HG03378 (cell line): ENCODE data around the gene GABRR3.
A peak's percentile ranks its signal among the peaks of the same experiment; 100 is the strongest.
"Not testable (repeated sequence)": the region's sequence is repeated elsewhere in the genome, so short reads cannot be mapped to it uniquely, and the experiment has no call there.

Source experiments
- ATAC-seq: cut with Tn5 transposase; IDR thresholded peaks from one replicate; pipeline ENCODE4 v1.9.1; 2021; ENCODE audit warnings: mild to moderate bottlenecking, moderate library complexity; ENCODE audit not compliant: unreplicated experiment

The GABRR3 gene

DNA sequence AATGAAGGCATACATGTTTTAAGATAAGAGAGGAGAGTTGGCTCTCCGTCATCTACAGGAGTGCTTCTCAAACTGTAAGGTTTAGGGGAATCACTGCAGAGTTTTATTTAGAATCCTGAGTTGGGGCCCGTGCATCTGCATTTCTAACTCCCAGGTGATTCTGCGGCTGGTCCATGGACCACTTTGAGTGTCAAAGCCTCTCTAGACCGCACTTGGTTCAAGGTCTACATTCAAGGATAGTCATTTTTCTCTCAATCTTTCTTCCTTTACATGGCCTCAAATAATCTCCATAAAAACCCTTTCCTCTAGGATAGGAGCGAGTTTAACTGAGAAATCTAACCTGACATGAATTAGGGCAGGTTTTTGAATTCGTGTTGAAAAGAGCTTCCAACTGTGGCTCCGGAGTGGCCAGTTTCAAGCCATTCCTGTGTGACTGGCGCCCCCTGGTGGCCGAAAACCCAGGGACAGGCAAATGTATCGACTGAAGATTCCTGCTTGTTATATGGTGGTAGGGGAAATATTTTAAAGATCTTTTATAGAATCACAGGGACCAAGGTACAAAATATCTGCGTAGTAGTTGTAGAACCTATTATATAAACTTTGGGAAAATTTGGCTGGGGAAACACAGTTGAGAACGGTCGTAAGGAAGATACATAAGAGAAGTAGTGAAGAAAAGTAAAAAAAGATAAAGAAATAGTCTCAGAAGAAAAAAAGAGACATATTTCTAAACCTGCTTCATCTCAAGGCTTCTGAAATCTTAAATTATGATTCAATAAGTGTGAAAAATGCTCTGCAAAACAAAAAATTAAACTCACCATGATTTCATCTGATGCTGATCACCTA lies 11.9 kb downstream of the GABRR3 start:
- peak; percentile 60 for ATAC-seq

DNA sequence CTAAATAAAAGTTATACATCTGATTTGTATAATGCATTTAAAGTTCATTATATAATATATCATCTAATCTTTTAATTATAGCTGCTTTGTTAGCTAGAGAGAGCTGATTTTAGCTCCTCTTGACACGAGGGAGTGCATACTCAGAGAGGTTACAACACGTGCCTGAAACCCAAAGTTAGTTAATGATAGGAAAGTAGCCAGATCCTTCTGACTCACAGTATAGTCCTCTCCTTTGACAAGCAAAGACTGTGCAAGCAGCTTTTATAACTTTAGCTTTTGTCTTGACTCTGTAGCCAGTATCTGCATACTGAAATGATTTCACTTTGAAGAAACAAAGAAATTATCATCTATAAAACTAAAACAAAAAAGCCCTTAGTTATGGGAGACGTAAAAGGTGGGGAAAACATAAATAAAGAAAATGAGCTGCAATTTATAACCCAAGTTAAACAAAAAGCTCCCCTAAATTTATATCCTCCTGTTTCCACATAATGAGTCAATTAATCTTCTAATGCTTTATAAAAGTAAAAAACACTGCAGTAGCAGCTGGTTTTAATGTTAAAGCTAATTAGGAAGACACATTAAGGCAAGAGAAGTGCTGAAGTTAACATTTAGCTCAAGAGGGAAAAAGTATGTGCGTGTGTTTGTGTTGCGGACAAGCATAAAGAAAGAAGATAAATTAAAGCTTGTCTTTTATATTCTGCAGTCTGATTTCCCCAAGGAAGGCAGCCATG lies 13.1 kb downstream of the GABRR3 start:
- ATAC-seq, result peak; percentile 44

DNA sequence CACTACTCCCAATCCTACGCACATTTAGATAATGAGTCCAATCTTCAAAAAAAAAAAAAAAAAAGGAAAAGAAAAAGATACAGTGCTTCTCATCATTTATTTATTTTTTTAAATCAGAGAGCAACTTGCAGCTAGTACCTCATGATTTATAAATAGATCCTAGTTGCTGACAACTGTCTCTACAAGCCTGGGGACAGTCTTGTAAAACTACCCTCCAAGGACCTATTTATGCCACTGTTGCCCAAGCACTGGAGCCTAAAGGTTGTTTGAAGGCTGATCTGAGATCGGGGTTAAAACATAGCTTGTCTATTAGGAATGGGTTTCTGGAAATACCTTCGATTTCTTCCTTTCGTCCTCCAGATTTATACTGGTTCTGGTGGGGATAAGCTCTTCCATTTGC lies 14.7 kb downstream of the GABRR3 start:
- no peak for ATAC-seq

DNA sequence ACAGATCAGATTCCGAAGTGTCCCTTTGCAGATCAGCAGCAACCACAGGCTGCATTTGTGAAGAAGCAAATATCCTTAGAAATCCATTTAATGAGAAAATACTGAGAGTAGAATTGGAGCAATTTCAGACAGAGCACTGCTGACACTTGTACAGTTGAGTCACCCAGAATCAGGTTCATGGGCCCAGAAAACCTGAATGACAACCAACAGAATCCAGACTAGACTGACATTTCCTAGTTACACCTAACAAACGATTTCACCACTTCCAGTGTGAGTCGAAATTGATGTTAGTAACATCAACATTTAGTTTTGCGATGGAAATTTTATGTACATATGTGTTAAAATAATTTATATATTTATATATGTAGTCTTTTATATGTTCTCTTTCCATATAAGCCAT lies 16.8 kb downstream of the GABRR3 start:
- ATAC-seq, result no peak

DNA sequence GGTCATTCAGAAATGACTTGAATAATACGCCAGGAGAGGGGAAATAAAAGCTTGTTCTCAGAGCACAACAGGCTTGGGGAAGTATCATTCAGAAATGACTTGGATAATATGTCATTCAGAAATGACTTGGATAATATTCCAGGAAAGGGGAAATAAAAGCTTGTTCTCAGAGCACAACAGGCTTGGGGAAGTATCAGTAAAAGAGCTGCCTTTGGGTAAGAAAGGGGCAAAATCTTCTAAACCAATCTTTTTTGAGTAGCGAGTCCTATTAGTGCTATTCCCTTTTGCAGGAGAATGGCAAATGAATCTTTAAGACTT lies 20.9 kb downstream of the GABRR3 start:
- no peak for ATAC-seq

DNA sequence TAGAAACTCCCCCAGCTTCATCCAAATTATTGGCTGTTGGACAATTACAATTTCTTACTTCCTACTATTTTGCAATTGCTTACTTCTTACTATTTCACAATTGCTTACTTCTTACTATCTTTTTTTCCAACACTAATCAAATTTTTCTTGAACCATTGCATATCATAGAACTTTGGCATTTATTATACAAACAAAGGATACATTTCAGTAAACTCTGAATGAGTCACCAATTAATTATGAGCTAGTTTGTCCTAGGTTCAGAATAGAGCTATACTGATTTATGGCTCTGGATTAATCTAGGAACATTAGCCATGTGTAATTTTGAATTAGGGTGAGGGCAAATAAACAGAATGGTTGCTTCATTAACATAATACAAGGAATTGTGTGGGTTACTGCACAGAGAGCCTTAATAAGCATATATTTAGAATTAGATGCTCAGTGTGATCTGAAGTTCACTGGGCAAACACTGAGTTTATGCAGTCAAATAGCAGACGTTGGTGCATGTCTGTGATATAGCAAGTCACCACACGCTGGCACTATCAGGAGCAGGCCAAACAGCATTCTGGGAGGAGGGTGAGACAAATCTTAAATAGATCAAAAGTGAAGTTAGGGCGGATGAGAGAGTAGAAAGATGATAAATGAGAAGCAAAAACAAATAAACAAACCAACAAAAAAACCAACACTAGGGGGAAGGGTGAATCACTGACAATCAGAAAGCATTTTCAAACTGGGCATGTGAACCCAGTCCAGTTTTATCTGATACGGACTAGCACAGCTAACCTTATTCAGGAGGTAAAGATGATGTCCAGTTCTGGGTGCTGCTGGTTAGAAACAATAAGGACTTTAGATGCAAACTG lies 21.5 kb downstream of the GABRR3 start:
- no peak for ATAC-seq

DNA sequence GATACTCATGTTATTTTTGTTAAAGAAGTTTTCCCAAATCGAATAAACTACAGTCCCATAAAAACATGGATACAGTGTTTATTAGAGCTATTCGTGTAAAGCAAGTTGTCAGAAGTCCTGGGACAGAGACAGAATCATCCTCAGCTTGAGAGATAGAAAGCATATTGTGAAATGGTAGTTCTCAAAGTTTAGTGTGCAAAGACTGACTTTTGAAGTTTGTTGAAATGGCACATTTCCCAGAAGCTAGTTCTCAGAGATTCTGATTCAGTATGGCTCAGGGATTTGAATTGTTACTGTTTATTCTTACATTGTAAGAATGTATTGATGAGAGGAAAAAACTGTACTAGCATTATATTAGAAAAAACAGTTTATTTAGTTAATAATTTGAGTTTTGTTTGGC lies 22.1 kb downstream of the GABRR3 start:
- ATAC-seq, result no peak

DNA sequence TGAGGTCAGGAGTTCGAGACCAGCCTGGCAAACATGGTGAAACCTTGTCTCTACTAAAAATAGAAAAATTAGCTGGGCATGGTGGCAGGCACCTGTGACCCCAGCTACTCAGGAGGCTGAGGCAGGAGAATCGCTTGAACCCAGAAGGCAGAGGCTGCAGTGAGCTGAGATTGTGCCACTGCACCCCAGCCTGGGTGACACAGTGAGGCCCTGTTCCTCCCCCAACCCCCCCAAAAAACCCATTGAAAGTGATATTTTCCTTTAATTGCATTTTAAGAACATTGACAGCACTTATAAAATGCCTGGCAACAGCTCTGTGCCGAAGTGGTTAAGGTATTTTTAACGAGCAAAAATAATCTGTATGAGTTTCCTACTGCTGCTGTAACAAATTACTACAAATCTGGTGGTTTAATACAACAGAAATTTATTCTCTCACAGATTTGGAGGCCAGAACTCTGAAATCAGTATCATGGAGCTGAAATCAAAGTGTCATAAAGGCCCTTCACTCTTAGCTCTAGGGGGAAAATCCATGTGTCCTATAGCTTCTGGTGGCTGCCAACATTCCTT lies 24.1 kb downstream of the GABRR3 start:
- ATAC-seq, result not testable (repeated sequence)

DNA sequence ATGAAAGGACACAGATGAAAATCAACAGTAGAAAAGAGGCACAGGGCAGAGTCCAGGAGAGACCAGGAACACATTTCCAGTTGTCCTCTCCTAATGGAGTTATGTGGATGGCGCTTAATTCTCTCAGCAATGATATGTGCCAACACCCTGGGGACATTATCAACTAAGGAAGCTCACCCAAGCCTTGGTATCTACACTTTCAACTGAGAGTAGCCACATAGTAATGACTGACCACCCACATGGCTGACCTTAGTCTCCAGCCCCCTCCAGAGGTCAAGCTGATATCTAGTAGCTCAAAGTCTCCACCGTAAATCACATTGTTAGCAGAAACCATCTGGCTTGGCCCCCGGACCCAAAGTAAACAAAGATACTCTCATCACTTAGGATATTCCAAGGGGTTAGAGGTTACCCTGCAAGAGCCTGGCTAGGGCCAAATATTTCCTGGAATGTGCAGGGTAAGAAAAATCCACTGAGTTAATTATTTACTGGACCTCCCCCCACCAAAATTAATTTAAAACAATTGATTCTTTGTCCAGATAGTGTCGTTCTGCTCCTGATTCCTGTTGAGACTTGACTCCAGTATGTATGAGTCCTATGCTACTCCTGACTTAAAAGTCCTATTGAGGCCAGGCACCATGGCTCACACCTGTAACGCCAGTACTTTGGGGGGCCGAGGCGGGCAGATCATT lies 24.8 kb downstream of the GABRR3 start:
- no peak for ATAC-seq

DNA sequence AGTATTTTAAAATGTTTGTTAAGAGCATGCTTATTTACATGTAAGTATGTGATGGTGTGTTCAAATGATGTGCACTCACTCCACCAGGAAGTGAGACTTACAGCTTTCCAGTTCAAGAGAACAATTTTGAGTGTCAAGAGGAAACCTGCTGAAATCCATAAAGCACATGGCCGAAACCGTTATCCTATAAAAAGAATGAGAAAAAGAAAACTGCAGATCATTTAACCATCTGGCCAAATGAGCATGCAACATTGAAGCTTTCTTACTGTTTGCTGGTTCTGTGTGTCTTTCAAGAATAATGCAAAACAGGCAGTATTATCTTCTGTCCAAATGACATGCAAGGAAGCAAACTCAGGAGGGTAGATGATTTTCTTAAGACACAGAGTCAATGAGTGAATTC lies 26.3 kb downstream of the GABRR3 start:
- ATAC-seq, result peak; percentile 57

DNA sequence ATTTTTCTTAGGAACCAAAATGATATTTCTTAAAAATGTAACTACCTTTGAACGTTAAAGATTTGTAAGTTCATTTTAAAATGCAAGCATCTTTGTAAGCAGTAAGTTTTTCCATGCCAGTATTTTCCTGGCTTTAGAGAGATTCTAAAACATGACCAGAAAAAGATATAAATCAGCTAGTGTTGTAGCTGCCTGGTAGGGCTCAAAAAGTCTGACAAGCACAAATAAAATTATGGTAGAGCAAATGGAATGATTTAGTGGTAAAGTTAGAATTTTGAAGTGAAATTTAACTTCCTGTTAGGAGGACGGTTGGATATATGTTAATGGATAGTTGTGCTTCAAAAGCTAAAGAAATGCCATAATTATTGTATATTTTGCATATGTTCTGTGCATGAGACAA lies 29.7 kb downstream of the GABRR3 start:
- ATAC-seq, result no peak

DNA sequence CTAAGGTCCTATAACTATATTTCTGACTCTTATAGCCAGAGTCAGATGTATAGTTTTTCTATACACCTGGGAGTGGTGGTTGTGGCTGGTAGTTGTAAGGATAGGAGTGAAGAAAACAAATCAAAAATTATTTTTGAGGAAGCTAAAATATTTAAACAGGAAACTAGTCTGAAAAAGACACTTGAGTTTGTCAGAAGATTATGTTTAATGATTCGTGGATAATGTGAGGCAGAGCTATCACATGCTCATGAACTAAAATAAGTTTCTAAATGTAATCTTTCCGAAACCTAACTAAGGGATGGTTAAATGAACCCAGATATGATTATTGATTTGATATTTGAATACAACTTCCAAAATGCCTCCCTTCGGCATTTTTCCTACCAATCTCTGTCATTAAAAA lies 30.4 kb downstream of the GABRR3 start:
- no peak for ATAC-seq

DNA sequence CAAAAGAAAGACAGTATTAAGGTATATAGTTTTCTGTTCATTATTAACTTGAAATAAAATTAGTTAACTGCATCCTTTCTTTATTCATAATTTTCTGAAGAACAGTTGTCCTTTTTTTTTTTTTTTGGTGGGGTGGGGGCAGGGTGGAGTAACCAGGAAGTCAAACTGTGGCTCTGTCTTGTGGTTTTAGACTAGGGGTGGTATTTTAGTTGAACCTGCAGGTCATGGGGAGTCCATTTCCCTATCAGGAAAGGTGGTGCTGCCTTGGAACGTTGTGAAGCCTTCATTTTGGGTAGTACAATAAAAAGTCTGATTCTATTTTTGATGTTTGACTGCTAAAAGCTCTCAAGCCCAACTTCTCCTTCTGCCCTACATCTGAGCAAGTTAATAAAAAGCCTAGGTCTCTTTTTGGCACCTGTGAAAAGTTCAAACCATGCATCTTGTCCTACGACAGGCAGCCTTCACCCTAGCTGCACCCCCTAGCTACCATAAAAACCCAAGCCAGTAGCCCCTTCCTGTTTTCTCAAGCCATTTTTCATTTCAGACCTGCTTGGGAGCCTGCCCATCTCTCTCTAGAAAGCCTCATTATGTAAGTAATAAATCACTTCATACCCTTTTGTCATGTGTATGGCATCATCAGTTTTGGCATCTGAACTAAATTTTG lies 31.7 kb downstream of the GABRR3 start:
- ATAC-seq, result peak; percentile 61

DNA sequence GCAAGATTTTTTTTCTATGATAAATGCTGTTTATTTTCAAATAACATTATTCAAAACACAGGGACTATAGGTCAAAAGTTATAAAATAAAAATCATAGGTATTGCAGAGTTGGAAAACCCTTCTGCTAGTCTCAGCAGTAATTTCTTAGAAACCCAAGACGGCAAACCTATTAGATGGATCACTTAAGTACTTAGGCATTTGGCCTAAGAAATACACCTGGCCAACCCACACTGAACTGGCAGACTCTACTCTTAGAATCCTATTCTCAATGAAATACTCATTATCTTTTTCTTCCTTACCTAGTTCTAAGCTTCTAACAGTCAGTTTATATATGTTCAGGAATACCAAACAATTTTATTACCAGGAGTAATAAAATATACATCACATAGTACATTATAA lies 32.4 kb downstream of the GABRR3 start:
- ATAC-seq, result no peak

DNA sequence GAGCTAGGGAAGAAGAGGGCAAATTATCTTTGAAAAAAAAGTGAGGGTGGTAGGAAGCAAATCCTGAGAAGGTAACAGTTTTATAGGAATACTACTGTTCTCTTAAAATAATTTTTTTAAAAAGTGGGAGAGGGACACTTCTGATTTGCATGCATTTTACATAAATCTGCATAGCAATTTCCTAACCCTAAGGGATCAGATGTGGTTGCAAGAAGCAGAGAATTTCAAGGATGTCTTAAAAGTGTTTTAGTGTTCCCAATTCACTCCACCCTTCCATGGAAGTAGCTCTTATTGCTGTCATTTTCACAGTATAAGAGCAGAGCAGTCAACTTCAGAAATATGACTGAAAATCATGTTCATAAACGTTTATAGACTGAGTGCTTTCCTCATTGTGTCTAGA lies 35.1 kb downstream of the GABRR3 start:
- ATAC-seq, result no peak

DNA sequence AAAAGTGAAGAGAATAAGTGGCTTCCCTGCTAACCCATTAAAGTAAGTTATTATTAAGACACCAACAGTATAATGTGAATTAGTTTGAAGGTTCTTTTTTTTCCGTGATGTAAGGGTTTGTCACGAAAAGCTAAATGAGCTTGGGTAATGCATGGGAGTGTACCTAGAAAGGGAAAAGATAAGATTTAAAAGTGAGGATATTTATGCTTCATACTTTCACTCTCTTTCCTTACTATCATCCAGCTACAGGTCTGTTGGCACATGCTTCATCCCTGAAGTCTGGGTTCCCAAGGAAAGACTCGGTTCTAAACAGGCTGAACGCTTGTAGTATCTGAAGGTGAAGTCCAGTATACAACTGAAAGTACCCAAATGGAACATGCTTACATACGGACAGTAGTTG lies 36.0 kb downstream of the GABRR3 start:
- ATAC-seq, result no peak

DNA sequence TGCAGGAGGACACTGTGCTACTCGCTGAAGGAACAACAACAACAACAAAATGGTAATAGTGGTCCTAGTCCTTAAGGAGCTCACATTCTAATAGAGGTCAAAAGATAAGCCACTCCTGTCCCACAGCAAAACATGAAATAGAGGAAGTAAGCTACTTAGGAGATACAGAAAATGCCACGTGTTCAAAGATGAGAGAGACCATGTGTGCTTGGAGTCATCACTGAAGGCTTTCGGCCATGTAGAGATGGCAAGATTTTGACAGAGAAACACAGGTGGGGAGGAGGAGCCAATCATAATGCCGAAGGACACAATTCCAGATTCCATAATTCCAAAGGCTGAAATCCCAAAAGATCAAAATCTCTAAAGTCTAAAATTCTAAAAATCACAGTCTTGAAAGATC lies 38.1 kb downstream of the GABRR3 start:
- ATAC-seq, result no peak

DNA sequence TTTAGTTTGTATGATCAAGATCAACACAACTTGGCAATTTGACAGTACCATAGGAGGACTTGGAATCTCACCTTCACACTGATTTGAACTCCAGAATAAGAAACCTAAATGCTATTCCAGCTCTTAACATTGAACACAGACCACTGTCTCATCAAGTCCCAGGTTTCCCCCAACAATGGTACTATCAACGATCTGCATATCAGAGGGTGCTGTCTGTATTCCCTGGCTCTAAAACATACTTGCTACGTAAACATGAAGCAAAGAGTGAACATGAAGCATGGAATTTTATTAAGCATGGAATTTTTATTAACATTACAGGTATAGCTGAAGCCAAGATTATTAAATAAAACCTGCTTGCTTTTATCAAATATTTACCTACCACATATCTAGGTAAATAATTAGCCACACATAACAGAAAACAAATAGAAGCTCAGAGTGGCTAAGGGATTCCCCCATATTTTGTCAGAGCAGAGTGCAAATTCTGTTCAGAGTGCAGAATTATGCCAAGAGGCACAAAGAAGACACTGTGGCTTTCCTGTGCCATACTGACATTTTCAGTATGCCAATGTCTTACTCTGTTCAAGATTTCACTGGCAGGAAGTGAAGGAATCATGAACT lies 40.7 kb downstream of the GABRR3 start:
- ATAC-seq, result no peak

DNA sequence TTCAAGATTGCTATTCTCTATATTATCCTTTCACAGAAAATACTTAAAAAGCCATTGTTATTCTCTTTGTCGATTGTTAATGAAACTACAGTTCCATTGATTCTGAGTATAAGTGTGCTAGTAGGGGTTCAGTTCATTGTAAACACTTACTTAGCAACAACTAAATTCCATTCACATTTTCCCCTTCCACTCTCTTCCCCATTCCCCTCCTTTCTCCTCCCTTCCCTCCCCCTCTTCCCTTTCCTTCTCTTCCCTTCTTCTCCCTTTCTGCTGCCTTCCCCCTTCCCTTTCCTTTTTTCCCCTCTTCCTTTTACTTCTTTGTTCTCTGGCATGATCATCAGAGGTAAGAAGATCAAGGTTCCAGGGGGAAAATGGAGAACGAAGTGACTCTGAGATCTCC lies 41.6 kb downstream of the GABRR3 start:
- no peak for ATAC-seq
